Hair follicle dermal papilla cell (primary cell): ENCODE data around the gene AAMP. TPM values are rescaled to one million over a fixed set of nuclear protein-coding genes. Genes with fewer than 3 reads are reported as not detected.

Experiments used
- total RNA-seq: library from RNA; depleted of rRNA; stranded (reverse); fragments of >200 nt; gene quantifications from 2 replicates; pipeline ENCODE4 v1.2.3, GENCODE V29; 2012

The AAMP gene, protein sequence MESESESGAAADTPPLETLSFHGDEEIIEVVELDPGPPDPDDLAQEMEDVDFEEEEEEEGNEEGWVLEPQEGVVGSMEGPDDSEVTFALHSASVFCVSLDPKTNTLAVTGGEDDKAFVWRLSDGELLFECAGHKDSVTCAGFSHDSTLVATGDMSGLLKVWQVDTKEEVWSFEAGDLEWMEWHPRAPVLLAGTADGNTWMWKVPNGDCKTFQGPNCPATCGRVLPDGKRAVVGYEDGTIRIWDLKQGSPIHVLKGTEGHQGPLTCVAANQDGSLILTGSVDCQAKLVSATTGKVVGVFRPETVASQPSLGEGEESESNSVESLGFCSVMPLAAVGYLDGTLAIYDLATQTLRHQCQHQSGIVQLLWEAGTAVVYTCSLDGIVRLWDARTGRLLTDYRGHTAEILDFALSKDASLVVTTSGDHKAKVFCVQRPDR
- total RNA-seq: 73.2 and 79.1 TPM in 2 replicates

DNA sequence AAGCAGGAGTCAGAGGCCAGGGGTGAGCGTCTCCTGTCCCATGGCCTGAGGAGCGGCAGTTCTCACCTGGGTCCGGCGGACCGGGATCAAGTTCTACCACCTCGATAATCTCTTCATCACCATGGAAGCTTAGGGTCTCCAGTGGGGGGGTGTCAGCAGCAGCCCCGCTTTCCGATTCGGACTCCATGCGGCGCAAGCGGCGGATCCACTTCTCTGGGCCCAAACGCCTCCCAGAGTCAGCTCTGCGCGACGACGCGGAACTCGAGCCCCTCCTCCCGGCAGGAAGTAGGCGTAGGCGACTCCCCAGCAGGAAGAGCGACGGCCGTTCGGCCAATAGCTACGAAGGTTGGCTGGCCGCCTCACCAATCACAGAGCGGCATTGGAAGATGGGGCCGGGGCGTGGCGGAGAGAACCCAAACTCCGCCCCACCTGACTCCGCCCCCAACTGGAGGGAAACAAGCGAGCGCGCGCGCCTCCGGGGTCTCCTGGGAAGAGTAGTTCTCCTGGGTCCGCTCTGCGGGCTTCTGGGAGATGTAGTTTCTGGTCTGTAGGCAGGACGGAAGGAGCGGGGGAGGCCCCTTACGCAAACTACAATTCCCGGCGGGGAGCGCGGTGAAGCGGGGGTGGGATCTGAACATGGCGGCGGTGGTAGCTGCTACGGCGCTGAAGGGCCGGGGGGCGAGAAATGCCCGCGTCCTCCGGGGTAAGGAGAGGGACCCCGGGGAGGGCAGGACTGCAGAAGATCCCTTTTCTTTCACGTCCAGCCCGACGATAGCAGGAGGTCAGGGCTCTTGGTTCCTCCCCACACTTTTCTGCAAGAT is at the start of gene AAMP, which contains the start of gene PNKD:
AAMP (minus strand) TSS at position 238 of the 821 bp plus-strand sequence; CDS start at position 187, 51 bp downstream.
PNKD (plus strand) TSS at position 620 of the 821 bp plus-strand sequence; CDS start at position 637, 17 bp downstream.

DNA sequence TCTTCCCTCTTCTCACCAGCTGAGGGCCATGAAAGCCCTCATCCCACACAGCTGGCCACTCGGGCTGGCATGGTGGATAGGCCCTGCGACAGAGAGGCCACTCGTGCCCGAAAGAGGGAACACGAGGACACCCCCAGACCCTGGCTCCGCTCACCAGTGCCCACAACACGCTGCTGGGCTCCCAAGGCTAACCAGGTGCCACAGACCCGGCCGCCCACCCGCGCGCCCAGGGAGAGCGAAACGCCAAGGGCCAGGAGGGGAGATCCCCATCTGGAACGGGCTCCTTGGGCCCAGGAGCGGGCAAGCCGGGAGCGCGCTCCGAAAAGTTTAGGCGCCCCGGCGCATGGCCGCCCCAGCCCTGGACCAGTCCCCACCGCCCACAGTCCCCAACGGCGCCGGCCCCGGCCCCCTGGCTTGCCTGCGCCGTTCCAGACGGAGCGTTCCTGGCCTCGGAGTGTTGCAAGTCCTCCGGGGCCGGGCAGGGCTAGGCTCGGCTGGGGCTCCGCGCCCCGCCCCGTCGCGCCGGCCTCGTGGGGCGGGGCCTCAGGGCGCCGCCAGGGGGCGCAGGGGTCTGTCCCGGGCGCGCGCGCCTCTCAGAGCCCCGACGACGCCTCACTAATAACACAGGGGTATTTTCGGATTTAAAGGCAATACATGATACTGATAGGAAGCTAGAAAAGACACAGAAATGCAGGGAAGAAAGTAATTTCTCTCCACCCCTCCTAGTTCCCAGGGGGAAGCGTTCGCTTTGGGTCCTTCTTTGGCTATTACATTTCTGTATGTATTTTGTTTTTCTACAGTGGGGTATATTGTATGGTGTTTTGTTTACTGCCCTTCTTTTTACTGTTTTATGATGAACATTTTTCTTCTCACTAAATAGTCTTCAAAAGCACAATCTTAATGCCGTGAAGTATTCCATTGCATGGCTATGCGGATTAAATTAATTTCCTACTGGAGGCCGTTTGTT is 22.4 kb upstream of the AAMP start, which contains the start of gene TMBIM1:
TMBIM1 (minus strand) TSS at position 456 of the 967 bp plus-strand sequence. CDS start 10,362 bp downstream, outside the sequence.

DNA sequence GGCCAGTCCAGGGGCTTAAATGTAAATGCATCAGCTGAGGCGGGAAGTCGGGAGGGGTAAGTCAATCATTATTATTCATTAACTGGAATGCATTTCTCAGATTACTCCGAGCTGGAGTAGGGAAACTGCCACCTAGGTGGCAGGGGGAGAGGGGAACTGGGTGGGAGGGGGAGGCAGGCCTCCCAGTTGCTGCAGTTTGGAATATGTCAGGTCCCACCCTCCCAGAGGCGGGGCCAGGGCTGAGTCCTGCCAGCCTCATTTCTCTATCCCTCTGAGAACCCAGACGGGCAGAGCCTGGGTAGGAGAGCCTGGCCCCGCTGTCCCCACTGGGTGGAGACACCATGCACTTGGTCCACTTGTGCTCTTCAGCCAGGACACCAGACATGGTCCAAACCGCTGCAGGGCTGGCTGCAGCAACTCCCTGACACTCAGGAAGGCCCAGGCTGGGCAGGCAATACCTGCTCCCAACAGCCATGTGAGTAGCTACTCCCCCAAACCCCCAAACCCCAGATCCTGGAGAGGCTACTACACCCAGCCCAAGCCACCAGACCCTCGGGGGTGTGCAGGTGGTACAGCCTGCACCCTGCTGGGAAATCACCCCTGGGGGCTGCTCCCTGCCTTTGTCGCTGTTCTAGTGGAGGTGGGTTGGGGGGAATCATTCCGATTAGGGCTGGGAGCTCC is 9.1 kb downstream of the AAMP start, which contains the start of gene GPBAR1:
GPBAR1 (plus strand) TSS at position 274 of the 681 bp plus-strand sequence. CDS start 1,710 bp downstream, outside the sequence.

DNA sequence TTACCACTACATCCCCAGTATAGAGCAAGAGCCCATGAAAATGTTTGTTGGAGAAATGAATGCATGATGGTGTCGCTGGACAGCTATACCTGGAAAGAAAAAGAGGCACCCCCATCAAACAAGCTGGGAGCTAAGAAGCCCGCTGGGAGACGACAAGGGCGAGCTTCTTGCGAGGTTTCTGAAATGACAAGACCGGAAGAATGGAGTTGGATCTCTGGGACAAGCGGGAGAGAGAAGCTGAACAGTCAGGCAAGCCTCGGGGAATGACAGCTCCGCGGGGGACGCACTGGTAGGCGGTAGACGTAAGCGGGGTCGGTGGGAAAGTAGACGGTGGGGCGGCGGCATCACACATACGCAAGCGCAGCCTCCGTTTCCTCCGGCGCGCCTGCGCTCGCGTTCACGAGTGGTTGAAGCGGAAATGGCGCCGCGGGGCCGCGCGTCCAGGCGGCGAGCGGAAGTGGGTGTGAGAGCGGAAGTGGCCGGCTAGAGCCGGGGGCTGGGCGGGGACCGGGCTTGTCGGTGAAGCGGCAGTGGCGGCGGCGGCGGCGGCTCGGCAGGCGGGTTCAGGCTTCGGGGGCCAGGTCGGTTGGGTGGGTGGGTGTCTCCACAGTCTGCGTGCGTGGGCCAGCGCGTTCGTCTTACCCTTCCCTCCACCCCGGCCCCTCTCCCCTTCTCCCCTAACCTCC is 53.1 kb downstream of the AAMP start, which contains the start of gene ARPC2:
ARPC2 (plus strand) TSS at position 516 of the 686 bp plus-strand sequence. CDS start 282 bp downstream, outside the sequence.

Other genes with a start within 250 kb of the AAMP start
- gene RUFY4, start 200.9 kb downstream of the AAMP start, total RNA-seq: not detected in 2 replicates
- not detected in 2 replicates for gene CXCR2, start 144.1 kb downstream of the AAMP start, total RNA-seq
- gene CXCR1, start 103.2 kb downstream of the AAMP start, total RNA-seq: not detected in 2 replicates
- gene ARPC2, start 52.9 kb downstream of the AAMP start, total RNA-seq: 266 and 299 TPM in 2 replicates
- gene GPBAR1, start 9.1 kb downstream of the AAMP start, total RNA-seq: 0.24 and 0.32 TPM in 2 replicates
- 17.5 and 18.1 TPM in 2 replicates for gene PNKD, start 382 bp upstream of the AAMP start, total RNA-seq
- 175 and 210 TPM in 2 replicates for gene TMBIM1, start 22.4 kb upstream of the AAMP start, total RNA-seq
- gene CATIP, start 86.7 kb upstream of the AAMP start, total RNA-seq: not detected in 2 replicates
- gene SLC11A1, start 112.1 kb upstream of the AAMP start, total RNA-seq: under 0.01 and 0.16 TPM in 2 replicates
- 85.5 and 91.6 TPM in 2 replicates for gene CTDSP1, start 129.7 kb upstream of the AAMP start, total RNA-seq
- under 0.01 TPM in 1 of 2 replicates, not detected in the other for gene VIL1, start 149.0 kb upstream of the AAMP start, total RNA-seq